Left cardiac atrium (tissue), 4 donors: ENCODE data around the gene PCDHB9. TPM values are rescaled to one million over a fixed set of nuclear protein-coding genes. Genes with fewer than 3 reads are reported as not detected.
"Not testable (repeated sequence)": the region's sequence is repeated elsewhere in the genome, so short reads cannot be mapped to it uniquely, and the experiment has no call there.

ENCODE experiments used
- ATAC-seq, 2 donors: fragments of 200-7000 bp; cut with Tn5 transposase; one replicate each; pipeline ENCODE4 v1.9.1; 2020; ENCODE audit warnings: mild to moderate bottlenecking in 2 of 2, moderate library complexity in 2 of 2
- DNase-seq: peaks from one replicate; pipeline ENCODE4 v3.0.0-alpha.2; 2020
- intact Hi-C, 2 donors: fragments of 100-400 bp; cut with DNase I; formaldehyde crosslinking; loops; one replicate each; pipeline versions ENCODE4 v1.14.1 to v1.15.1; 2022 to 2023
- total RNA-seq, 2 donors: library from RNA; stranded (reverse); fragmentation: NEBNext Ultra II Directional; extraction: Animal tissue kit (Norgen Biotek cat#: 25700); gene quantifications; one replicate each; pipeline ENCODE4 v1.2.1, GENCODE V29; 2021
- donor health status: DM: no; HTN: yes; CAD: no.
- donor health status: DM: no; HTN: yes; CAD: no; lungs with severe emphysema.
- donor health status: DM: yes; HTN: yes; CAD: no.
- donor health status: Dilated cardiomyopathy.

Gene PCDHB9
- total RNA-seq, 2 donors from 2014 or later, result 2.5 to 4.3 TPM

DNA sequence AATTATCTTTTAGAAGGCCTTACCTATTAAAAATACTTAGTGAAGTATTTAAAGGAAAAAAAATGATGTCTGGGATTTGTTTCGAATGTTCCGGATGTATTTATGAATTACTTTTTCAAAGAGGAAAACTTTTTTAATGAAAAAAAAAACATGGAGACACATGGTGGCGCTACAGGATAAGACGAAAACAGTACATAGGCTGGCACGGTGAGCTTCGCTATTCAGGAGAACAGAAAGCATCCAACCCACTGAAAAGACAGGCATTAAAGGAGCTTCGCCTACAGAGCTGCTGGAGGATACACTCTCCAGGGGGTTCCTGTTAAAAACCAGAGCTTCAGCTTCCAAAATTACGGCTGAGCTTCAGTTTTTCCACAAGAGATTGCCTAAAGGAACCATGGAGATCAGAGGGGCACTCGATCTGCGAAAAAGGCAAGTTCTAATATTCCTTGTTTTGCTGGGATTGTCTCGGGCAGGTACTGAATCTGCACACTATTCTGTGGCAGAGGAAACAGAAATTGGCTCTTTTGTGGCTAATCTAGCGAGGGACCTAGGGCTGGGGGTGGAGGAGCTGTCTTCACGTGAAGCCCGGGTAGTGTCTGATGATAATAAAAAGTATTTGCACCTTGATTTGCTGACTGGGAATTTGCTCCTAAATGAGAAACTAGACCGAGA is 36.3 kb downstream of the PCDHB9 start, which contains the start of gene PCDHB14:
PCDHB14 (plus strand) TSS at position 232 of the 672 bp plus-strand sequence; CDS start at position 395, 163 bp downstream.
- intact Hi-C loops, result loop anchor here in 1 of 2 donors (5.0 kb wide), 1 partner anchor 339 kb away; no protein-coding TSS in a partner anchor
- ATAC-seq (peak in 1 of 2 donors; percentile 61), DNase-seq (no peak)

DNA sequence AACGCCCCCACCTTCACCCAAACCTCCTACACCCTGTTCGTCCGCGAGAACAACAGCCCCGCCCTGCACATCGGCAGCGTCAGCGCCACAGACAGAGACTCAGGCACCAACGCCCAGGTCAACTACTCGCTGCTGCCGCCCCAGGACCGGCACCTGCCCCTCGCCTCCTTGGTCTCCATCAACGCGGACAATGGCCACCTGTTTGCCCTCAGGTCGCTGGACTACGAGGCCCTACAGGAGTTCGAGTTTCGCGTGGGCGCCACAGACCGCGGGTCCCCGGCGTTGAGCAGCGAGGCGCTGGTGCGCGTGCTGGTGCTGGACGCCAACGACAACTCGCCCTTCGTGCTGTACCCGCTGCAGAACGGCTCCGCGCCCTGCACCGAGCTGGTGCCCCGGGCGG is 37.9 kb downstream of the PCDHB9 start:
- intact Hi-C loops, result loop anchor here in 1 of 2 donors (5.0 kb wide), 1 partner anchor 337 kb away; no protein-coding TSS in a partner anchor
- not testable (repeated sequence) for DNase-seq, ATAC-seq

DNA sequence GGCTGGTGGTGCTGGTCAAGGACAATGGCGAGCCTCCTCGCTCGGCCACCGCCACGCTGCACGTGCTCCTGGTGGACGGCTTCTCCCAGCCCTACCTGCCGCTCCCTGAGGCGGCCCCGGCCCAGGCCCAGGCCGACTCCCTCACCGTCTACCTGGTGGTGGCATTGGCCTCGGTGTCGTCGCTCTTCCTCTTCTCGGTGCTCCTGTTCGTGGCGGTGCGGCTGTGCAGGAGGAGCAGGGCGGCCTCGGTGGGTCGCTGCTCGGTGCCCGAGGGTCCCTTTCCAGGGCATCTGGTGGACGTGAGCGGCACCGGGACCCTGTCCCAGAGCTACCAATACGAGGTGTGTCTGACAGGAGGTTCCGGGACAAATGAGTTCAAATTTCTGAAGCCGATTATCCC is 38.5 kb downstream of the PCDHB9 start:
- ATAC-seq, DNase-seq, intact Hi-C loops: not testable (repeated sequence)

DNA sequence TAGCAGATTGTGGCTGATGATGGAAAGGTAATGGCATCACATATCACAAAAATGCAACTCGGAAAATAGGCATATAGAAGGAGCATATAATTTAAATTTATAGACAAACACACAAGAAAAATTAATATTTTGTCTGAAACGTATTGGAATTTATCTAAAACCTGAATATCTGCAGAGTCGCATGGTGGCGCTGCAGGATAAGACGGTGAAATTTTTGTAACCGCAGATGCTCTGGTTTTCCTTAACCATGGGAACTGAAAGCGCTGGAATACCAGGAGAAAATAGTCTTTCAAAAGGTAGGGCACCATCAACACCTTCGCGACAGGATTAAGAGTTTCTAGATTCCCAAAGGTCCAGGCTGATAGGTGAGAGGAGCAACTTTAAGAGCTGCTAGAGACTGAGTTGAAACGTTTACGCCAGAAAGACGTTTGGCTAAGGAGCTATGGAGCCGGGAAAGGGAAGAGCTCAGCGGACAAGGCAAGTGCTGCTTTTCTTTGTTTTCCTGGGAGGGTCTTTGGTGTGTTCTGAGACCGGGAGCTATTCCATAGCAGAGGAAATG is 47.2 kb downstream of the PCDHB9 start:
- intact Hi-C loops, result no loop called here
- no peak for ATAC-seq
- DNase-seq, result no peak

- DNase-seq, intact Hi-C loops: not testable (repeated sequence)
Observed at GRCh38 chr5:141235922-141236321, 49.0 kb downstream of the PCDHB9 start.

DNA sequence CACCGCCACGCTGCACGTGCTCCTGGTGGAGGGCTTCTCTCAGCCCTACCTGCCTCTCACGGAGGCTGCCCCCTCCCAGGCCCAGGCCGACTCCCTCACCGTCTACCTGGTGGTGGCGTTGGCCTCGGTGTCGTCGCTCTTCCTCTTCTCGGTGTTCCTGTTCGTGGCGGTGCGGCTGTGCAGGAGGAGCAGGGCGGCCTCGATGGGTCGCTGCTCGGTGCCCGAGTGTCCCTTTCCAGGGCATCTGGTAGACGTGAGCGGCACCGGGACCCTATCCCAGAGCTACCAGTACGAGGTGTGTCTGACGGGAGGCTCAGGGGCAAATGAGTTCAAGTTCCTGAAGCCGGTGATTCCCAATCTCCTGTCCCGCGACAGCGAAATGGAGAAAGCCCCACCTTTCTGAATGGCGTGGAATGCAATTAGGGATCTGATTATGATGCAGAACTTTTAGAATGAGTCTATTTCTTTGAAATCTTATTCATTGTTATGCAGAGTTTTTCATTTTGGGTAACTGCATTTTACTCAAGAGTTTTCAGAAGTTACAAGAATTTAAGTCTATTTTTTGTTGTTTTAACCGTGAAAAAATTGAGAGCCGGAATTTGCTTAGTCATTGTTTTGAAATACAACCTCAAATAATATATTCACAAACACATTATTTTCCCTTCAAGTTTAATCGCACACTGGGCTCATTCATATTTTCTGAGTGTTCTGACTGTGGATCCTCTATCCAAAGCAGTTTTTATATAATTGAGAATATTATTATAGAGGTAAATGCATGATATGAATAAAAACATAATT is 49.8 kb downstream of the PCDHB9 start:
- ATAC-seq, result no peak
- DNase-seq, result no peak
- intact Hi-C loops, result no loop called here

More at GRCh38 chr5:141235922-141236321, 49.0 kb downstream of the PCDHB9 start:
- ATAC-seq, result not testable (repeated sequence)

Other genes with a start within 250 kb of the PCDHB9 start
- gene PCDHAC2, start 220.7 kb upstream of the PCDHB9 start, total RNA-seq, result 1 to 10 TPM; 1.7 to 2.9 TPM
- gene PCDHB1, start 135.8 kb upstream of the PCDHB9 start, total RNA-seq, result not detected
- gene PCDHB2, start 92.5 kb upstream of the PCDHB9 start, total RNA-seq, result 1 to 10 TPM; 2.9 to 3.1 TPM
- 1 to 10 TPM; 1.3 to 1.9 TPM for gene PCDHB3, start 86.7 kb upstream of the PCDHB9 start, total RNA-seq
- gene PCDHB4, start 65.3 kb upstream of the PCDHB9 start, total RNA-seq, result 1 to 10 TPM; 1.6 to 2.4 TPM
- gene PCDHB5, start 52.0 kb upstream of the PCDHB9 start, total RNA-seq, result 1 to 10 TPM; 2.7 to 3.1 TPM
- under 1 TPM; 0.71 to 0.86 TPM for gene PCDHB6, start 37.1 kb upstream of the PCDHB9 start, total RNA-seq
- 1 to 10 TPM; 1.0 to 1.7 TPM for gene PCDHB7, start 14.5 kb upstream of the PCDHB9 start, total RNA-seq
- 1 to 10 TPM; 2.6 to 6.1 TPM for gene PCDHB8, start 9.4 kb upstream of the PCDHB9 start, total RNA-seq
- gene PCDHB16, start 4.8 kb upstream of the PCDHB9 start, total RNA-seq, result 1 to 10 TPM; 2.6 to 3.1 TPM
- gene PCDHB10, start 5.2 kb downstream of the PCDHB9 start, total RNA-seq, result 1 to 10 TPM; 1.3 to 1.5 TPM
- gene PCDHB11, start 12.5 kb downstream of the PCDHB9 start, total RNA-seq, result 1 to 10 TPM; 1.8 to 3.3 TPM
- 1 to 10 TPM; 2.4 to 2.6 TPM for gene PCDHB12, start 21.6 kb downstream of the PCDHB9 start, total RNA-seq
- gene PCDHB13, start 26.8 kb downstream of the PCDHB9 start, total RNA-seq, result 1 to 10 TPM; 3.5 to 5.3 TPM
- gene PCDHB14, start 36.2 kb downstream of the PCDHB9 start, total RNA-seq, result 1 to 10 TPM; 3.9 to 5.8 TPM
- 1 to 10 TPM; 4.5 to 5.7 TPM for gene PCDHB15, start 58.2 kb downstream of the PCDHB9 start, total RNA-seq
- not detected for gene SLC25A2, start 116.9 kb downstream of the PCDHB9 start, total RNA-seq
- 10 to 100 TPM; 86.3 to 93.5 TPM for gene TAF7, start 133.6 kb downstream of the PCDHB9 start, total RNA-seq
- gene PCDHGA1, start 143.4 kb downstream of the PCDHB9 start, total RNA-seq, result 1 to 10 TPM; 1.4 to 1.8 TPM
- gene PCDHGA2, start 151.6 kb downstream of the PCDHB9 start, total RNA-seq, result 1 to 10 TPM; 4.5 to 7.3 TPM
- gene PCDHGA3, start 156.7 kb downstream of the PCDHB9 start, total RNA-seq, result 1 to 10 TPM; 5.0 to 5.8 TPM
- gene PCDHGB1, start 162.9 kb downstream of the PCDHB9 start, total RNA-seq, result 1 to 10 TPM; 3.0 to 3.2 TPM
- 1 to 10 TPM; 4.0 to 4.3 TPM for gene PCDHGA4, start 167.9 kb downstream of the PCDHB9 start, total RNA-seq
- 1 to 10 TPM; 4.0 to 5.4 TPM for gene PCDHGB2, start 172.8 kb downstream of the PCDHB9 start, total RNA-seq
- 1 to 10 TPM; 3.5 to 4.3 TPM for gene PCDHGA5, start 177.0 kb downstream of the PCDHB9 start, total RNA-seq
- gene PCDHGB3, start 183.1 kb downstream of the PCDHB9 start, total RNA-seq, result 1 to 10 TPM; 3.9 to 4.6 TPM
- gene PCDHGA6, start 186.7 kb downstream of the PCDHB9 start, total RNA-seq, result 1 to 10 TPM; 3.7 to 4.4 TPM
- 1 to 10 TPM; 3.2 to 3.5 TPM for gene PCDHGA7, start 195.6 kb downstream of the PCDHB9 start, total RNA-seq
- gene PCDHGB4, start 200.5 kb downstream of the PCDHB9 start, total RNA-seq, result 1 to 10 TPM; 4.4 to 4.5 TPM
- gene PCDHGA8, start 205.5 kb downstream of the PCDHB9 start, total RNA-seq, result 1 to 10 TPM; 2.9 to 3.7 TPM
- 1 to 10 TPM; 6.4 to 7.7 TPM for gene PCDHGB5, start 210.8 kb downstream of the PCDHB9 start, total RNA-seq
- 1 to 10 TPM; 3.6 to 4.0 TPM for gene PCDHGA9, start 215.6 kb downstream of the PCDHB9 start, total RNA-seq
- 1 to 10 TPM; 4.9 to 5.2 TPM for gene PCDHGB6, start 220.9 kb downstream of the PCDHB9 start, total RNA-seq
- gene PCDHGA10, start 225.8 kb downstream of the PCDHB9 start, total RNA-seq, result 1 to 10 TPM; 3.3 to 4.6 TPM
- gene PCDHGB7, start 230.5 kb downstream of the PCDHB9 start, total RNA-seq, result 1 to 10 TPM; 7.6 to 8.8 TPM
- 1 to 10 TPM; 3.2 to 3.5 TPM for gene PCDHGA11, start 233.9 kb downstream of the PCDHB9 start, total RNA-seq
- gene PCDHGA12, start 243.3 kb downstream of the PCDHB9 start, total RNA-seq, result 1 to 10 TPM; 4.5 to 6.5 TPM